Stimulated activated naive CD8-positive, alpha-beta T cell treated with anti-CD3 and anti-CD28 coated beads, Interleukin-15, Interleukin-2, amounts not matched to agents 100 ng/mL and 50 ng/mL, for 24 hours (primary cell): ENCODE measurements around the gene TIMM44.
"Not testable (repeated sequence)": the region's sequence is repeated elsewhere in the genome, so short reads cannot be mapped to it uniquely, and the experiment has no call there.

ENCODE experiments used
- H3K27ac Mint-ChIP-seq: one replicate; pipeline ENCODE4 v1.8.0; 2021; ENCODE audit warnings: mild to moderate bottlenecking, mixed read lengths
- H3K27me3 Mint-ChIP-seq: one replicate; pipeline ENCODE4 v1.8.0; 2021; ENCODE audit warnings: mixed read lengths
- H3K36me3 Mint-ChIP-seq: one replicate; pipeline ENCODE4 v1.8.0; 2021; ENCODE audit warnings: low read depth, mixed read lengths
- H3K4me1 Mint-ChIP-seq: one replicate; pipeline ENCODE4 v1.8.0; 2021; ENCODE audit warnings: low read depth, mixed read lengths
- H3K4me3 Mint-ChIP-seq: one replicate; pipeline ENCODE4 v1.8.0; 2021; ENCODE audit warnings: mild to moderate bottlenecking, mixed read lengths
- H3K9me3 Mint-ChIP-seq: one replicate; pipeline ENCODE4 v1.8.0; 2021; ENCODE audit warnings: mixed read lengths

Gene TIMM44

DNA sequence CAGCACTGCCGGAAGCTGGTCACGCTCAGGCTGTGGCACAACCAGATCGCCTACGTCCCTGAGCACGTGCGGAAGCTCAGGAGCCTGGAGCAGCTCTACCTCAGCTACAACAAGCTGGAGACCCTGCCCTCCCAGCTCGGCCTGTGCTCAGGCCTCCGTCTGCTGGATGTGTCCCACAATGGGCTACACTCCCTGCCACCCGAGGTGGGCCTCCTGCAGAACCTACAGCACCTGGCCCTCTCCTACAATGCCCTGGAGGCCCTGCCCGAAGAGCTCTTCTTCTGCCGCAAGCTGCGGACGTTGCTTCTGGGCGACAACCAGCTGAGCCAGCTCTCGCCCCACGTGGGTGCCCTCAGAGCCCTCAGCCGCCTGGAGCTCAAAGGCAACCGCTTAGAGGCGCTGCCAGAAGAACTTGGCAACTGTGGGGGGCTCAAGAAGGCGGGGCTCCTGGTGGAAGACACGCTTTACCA lies 43.0 kb downstream of the TIMM44 start:
- Mint-ChIP-seq H3K4me3 (no peak overlapping the region), H3K36me3 (no peaks in the 10 kb centered on the region), H3K9me3 (no peaks in the 10 kb centered on the region), H3K4me1 (peaks cover 23% of the 10 kb centered on the region), H3K27ac (no peak overlapping the region), H3K27me3 (no peaks in the 10 kb centered on the region)

DNA sequence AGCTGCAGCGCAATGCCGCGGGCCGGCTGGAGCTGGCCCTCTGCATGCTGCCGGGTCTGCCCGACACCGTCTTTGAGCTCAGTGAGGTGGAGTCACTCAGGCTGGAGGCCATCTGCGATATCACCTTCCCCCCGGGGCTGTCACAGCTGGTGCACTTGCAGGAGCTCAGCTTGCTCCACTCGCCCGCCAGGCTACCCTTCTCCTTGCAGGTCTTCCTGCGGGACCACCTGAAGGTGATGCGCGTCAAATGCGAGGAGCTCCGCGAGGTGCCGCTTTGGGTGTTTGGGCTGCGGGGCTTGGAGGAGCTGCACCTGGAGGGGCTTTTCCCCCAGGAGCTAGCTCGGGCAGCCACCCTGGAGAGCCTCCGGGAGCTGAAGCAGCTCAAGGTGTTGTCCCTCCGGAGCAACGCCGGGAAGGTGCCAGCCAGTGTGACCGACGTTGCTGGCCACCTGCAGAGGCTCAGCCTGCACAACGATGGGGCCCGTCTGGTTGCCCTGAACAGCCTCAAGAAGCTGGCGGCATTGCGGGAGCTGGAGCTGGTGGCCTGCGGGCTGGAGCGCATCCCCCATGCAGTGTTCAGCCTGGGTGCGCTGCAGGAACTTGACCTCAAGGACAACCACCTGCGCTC lies 43.6 kb downstream of the TIMM44 start:
- no peak overlapping the region for H3K27ac Mint-ChIP-seq
- H3K4me1 Mint-ChIP-seq: peaks cover 18% of the 10 kb centered on the region
- no peaks in the 10 kb centered on the region for H3K27me3 Mint-ChIP-seq
- no peaks in the 10 kb centered on the region for H3K9me3 Mint-ChIP-seq
- no peaks in the 10 kb centered on the region for H3K36me3 Mint-ChIP-seq
- no peak overlapping the region for H3K4me3 Mint-ChIP-seq

DNA sequence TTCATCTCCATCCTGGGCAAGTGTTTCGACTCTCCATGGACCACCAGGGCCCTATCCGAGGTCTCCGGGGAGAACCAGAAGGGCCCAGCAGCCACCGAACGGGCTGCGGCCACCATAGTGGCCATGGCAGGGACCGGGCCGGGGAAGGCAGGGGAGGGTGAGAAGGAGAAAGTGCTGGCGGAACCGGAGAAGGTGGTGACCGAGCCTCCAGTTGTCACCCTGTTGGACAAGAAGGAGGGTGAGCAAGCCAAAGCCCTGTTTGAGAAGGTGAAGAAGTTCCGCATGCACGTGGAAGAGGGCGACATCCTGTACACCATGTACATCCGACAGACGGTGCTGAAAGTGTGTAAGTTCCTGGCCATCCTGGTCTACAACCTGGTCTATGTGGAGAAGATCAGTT lies 44.5 kb downstream of the TIMM44 start:
- H3K4me1 Mint-ChIP-seq: peaks cover 16% of the 10 kb centered on the region
- no peaks in the 10 kb centered on the region for H3K9me3 Mint-ChIP-seq
- peaks cover 3% of the 10 kb centered on the region for H3K27me3 Mint-ChIP-seq
- no peak overlapping the region for H3K27ac Mint-ChIP-seq
- H3K36me3 Mint-ChIP-seq: no peaks in the 10 kb centered on the region
- H3K4me3 Mint-ChIP-seq: no peak overlapping the region

DNA sequence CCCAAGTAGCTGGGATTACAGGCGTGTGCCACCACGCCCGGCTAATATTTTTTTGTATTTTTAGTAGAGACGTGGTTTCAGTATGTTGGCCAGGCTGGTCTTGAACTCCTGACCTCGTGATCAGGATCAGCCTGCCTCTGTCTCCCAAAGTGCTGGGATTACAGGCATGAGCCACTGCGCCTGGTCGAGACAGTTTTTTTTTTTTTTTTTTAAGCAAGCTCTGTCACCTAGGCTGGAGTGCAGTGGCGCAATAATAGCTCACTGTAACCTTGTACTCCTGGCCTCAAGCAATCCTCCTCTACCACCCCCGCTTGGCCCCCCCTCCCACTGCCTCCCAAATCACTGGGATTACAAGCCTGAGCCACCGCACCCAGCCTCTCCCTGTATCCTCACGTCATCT lies 46.2 kb downstream of the TIMM44 start:
- Mint-ChIP-seq H3K27me3 (peaks cover 4% of the 10 kb centered on the region), H3K27ac (no peak overlapping the region), H3K36me3 (no peaks in the 10 kb centered on the region), H3K9me3 (no peaks in the 10 kb centered on the region), H3K4me1 (peaks cover 9% of the 10 kb centered on the region), H3K4me3 (no peak overlapping the region)

DNA sequence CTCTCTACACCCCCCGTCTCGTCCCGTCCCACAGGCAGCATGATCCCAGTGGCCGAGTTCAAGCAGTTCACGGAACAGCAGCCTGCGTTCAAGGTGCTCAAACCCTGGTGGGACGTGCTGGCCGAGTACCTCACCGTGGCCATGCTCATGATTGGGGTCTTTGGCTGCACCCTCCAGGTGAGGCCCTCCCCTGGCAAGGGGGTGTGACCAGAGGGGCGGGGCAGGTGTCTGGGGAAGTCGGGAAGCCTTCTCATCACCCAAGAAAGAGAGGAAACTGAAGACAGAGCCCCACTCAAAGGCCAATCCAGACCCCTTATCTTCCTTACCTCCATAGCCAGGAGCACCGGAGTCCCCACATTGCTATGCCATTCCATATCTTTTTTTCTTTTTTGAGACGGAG lies 47.9 kb downstream of the TIMM44 start:
- Mint-ChIP-seq H3K4me1 (peaks cover 9% of the 10 kb centered on the region), H3K9me3 (no peaks in the 10 kb centered on the region), H3K27ac (no peak overlapping the region), H3K4me3 (no peak overlapping the region), H3K36me3 (no peaks in the 10 kb centered on the region), H3K27me3 (peaks cover 4% of the 10 kb centered on the region)

DNA sequence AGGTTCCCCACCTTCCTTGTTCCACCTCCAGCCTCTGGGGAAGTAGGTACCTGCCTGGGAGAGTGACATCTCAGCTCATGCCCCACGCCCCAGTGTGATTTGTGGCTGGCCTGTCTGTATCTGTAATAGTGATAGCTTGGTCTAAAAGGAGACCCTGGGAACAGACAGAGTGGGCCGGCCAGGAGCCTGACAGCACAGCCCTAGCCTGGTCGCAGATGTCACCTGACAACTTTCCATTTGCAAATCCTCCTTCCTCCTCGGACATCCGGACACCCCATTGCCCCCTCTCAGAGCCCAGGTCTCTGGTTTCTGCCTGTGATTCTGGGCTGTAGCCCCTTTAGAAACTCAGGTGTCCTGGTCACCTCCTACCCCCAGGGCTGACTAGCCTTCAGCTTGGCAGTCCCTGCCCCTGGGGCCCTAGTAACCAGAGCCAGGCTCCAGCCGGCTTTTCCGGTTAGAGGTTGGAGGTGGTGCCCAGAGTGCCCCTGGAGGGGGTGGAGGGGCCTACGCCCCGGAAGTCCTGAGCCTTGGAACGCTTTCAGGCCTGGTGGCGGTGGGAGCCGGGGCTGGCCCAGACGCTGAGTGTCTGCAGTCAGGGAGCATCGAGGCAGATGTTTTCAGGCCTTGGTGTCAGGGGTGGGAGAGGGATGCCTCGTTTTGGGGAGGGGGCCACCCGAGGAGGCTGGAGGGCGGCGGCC lies 48.7 kb downstream of the TIMM44 start:
- H3K36me3 Mint-ChIP-seq: no peaks in the 10 kb centered on the region
- no peak overlapping the region for H3K4me3 Mint-ChIP-seq
- H3K27me3 Mint-ChIP-seq: peaks cover 7% of the 10 kb centered on the region
- no peak overlapping the region for H3K27ac Mint-ChIP-seq
- H3K9me3 Mint-ChIP-seq: no peaks in the 10 kb centered on the region
- H3K4me1 Mint-ChIP-seq: peaks cover 9% of the 10 kb centered on the region

DNA sequence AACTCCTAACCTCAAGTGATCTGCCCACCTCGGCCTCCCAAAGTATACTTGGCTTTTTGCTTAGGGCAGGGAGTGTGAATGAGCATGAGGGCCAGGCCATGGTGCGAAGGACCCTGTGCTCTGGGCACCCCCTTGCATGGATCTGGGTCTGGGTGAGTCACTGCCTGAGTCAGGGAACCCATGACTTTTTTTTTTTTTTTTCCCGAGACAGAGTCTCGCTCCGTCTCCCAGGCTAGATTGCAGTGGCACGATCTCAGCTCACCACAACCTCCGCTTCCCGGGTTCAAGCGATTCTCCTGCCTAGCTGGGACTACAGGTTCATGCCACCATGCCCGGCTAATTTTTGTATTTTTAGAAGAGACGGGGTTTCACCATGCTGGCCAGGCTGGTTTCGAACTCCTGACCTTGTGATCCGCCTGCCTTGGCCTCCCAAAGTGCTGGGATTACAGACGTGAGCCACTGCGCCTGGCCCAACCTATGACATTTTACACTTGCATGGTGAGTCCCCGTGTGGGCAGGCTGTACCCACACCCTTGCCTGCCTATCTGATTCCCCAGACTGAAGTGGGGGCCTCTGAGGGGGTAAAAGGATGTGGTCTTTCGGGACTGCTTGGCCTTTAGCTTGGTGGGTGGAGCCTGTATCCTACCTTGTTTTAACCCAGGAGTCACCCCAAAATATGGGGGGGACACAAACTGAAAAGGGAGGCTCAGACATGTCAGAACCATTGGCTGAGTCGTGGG lies 49.9 kb downstream of the TIMM44 start:
- H3K4me3 Mint-ChIP-seq, H3K9me3 Mint-ChIP-seq, H3K36me3 Mint-ChIP-seq, H3K4me1 Mint-ChIP-seq, H3K27ac Mint-ChIP-seq: not testable (repeated sequence)
- peaks cover 15% of the 10 kb centered on the region for H3K27me3 Mint-ChIP-seq

DNA sequence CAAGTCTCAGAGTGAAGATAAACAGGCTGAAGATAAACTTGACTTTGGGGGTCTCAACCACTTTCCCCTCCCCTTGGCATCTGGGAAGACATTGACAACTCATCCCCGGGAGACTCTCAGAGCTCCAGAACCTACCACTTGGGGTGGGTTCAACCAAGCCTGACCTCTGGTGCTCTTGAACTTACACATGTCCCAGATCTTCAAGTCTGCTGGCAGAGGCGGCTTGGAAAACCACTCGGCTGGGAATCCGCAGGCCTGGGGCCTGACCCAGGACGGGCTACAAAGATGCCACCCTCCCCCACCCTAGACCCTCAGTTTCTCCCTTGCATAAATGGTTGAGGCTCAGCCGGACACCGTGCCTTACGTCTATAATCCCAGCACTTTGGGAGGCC lies 54.6 kb downstream of the TIMM44 start:
- H3K27ac Mint-ChIP-seq: no peak overlapping the region
- H3K27me3 Mint-ChIP-seq: peaks cover 17% of the 10 kb centered on the region
- peaks cover 4% of the 10 kb centered on the region for H3K4me1 Mint-ChIP-seq
- no peaks in the 10 kb centered on the region for H3K36me3 Mint-ChIP-seq
- no peaks in the 10 kb centered on the region for H3K9me3 Mint-ChIP-seq
- no peak overlapping the region for H3K4me3 Mint-ChIP-seq

DNA sequence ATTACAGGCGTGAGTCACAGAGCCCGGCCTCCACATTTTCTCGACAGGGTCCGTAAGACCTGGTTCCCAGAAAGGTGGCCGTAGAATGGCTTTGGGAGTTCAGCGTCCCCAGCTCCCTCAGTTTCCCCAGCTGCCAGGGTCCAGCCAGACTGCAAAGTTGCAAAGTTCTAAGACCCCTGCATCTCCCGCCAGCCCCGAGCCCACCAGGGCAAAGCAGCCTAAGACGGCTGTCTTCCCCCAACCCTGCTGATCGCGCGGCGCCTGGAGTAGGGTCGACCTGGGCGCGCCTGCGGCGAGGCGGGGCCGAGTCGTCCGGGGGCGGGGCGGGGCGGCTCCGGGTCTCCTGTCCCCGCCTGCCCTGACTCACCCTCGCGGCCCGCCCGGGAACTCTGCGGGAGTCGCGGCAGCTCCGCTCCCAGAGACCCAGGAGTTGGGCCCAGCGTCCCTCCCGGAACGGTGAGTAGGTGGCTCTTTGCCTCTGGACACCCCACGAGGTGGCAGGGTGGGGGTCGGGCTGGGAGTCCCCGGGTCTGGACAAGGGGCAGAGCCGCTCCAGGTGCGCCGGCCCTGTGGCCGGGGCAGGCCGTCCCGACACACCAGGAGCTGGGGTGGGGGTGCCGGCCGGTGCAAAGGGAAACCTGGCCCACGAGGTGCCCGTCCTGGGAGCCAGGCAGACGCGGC lies 55.2 kb downstream of the TIMM44 start, which contains the start of gene LRRC8E:
Gene LRRC8E (plus strand): TSS at position 366 of the 681 bp plus-strand sequence. CDS start 7,094 bp downstream, outside the sequence.
- H3K4me3 Mint-ChIP-seq: no peak within 1 kb of the TSS
- H3K36me3 Mint-ChIP-seq: no peaks in the 10 kb centered on the region
- peaks cover 17% of the 10 kb centered on the region for H3K27me3 Mint-ChIP-seq
- H3K4me1 Mint-ChIP-seq: no peaks in the 10 kb centered on the region
- H3K27ac Mint-ChIP-seq: no peak within 1 kb of the TSS
- no peaks in the 10 kb centered on the region for H3K9me3 Mint-ChIP-seq

DNA sequence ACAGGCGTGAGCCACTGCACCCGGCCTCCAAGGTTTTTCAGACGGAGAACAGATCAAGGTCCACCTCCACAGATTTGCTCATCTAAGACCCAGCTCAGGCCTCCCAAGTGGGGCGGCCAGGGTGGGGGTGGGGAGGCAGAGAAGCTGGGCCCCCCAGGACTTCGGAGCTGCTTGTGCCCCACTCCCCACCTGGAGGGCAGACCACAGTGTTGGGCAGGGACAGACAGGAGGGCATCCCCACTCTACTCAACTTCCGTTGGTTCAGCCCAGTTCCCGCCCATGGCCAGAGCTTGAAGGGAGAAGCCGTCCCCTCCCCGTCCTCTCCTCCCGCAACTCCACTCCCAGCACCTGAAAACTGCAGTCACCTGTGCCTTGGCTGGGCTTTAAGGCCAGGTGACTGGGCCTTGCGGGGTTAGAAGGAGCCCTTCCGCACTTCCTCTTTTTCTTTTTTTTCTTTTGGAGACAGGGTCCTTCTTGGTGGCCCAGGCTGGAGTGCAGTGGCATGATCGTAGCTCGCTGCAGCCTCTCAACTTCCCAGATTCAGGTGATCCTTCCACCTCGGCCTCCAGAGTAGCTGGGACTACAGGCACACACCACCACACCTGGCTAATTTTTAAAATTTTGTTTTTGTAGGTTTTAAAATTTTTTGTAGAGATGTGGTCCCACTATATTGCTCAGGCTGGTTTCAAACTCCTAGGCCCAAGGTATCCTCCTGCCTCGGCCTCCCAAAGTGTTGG lies 55.9 kb downstream of the TIMM44 start:
- Mint-ChIP-seq H3K9me3 (no peaks in the 10 kb centered on the region), H3K27ac (no peak overlapping the region), H3K36me3 (no peaks in the 10 kb centered on the region), H3K4me3 (no peak overlapping the region), H3K4me1 (no peaks in the 10 kb centered on the region), H3K27me3 (peaks cover 17% of the 10 kb centered on the region)

DNA sequence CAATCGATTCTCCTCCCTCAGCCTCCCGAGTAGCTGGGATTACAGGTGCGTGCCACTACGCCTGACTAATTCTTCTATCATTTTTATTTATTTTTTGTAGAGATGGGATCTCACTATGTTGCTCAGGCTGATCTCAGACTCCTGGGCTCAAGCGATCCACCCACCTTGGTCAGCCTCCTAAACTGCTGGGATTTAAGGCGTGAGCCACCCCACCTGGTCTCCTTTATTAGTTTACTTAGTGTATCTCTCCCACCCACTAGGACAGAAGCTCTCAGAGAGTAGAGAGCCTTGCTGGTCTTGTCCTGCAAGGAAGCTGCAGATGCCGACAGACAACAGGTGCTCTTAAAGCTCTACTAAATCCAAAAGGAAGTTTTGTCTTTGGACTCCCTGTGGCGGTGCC lies 57.6 kb downstream of the TIMM44 start:
- Mint-ChIP-seq H3K27me3 (peaks cover 17% of the 10 kb centered on the region), H3K4me3 (no peak overlapping the region), H3K4me1 (no peaks in the 10 kb centered on the region), H3K36me3 (no peaks in the 10 kb centered on the region), H3K27ac (no peak overlapping the region), H3K9me3 (no peaks in the 10 kb centered on the region)

DNA sequence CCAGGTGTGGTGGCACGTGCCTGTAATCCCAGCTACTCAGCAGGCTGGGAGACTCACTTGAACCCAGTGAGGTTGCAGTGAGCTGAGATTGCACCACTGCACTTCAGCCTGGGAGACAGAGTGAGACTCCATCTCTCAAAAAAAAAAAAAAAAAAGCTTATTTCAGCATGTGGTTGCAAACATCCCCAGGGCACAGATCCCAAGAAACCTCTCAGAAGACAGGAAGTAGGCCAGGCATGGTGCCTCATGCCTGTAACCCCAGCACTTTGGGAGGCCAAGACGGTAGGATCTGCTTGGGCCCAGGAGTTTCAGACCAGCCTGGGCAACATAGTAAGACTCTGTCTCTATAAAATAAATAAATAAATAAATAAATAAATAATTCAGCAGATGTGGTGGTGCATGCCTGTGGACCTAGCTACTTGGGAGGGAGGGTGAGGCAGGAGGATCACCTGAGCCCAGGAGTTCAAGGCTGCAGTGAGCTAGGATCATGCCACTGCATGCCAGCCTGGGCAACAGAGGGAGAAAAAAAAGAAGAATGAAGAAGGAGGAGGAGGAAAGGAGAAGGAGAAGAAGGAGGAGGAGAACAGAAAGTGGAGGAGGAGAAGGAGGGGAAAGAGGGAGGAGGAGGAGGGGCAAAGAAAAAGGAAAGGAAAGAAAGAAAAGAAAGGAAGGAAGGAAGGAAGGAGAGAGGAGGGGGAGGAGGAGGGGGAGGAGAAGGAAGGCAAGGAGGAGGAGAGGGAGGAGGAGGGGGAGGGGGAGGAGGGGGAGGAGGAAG lies 59.5 kb downstream of the TIMM44 start:
- H3K36me3 Mint-ChIP-seq: no peaks in the 10 kb centered on the region
- no peaks in the 10 kb centered on the region for H3K4me1 Mint-ChIP-seq
- no peak overlapping the region for H3K27ac Mint-ChIP-seq
- no peaks in the 10 kb centered on the region for H3K9me3 Mint-ChIP-seq
- no peak overlapping the region for H3K4me3 Mint-ChIP-seq
- H3K27me3 Mint-ChIP-seq: peaks cover 10% of the 10 kb centered on the region

DNA sequence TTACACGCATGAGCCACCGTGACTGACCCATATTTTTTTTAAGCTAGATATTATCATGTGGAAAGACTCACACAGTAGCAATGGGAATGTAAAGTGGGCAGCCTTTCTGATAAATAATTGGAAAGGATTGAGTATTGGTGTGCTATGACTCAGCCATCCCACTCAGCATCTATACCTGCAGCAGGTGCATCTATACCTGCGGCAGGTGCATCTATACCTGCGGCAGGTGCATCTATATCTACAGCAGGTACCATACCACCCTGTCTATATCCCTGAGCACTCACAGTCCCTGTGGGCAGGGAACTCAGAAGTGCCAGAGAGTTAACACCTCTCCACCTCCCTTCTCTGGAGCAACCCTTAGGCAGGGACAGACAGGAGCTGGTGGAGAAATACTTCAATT lies 60.4 kb downstream of the TIMM44 start:
- H3K36me3 Mint-ChIP-seq: no peaks in the 10 kb centered on the region
- peaks cover 7% of the 10 kb centered on the region for H3K27me3 Mint-ChIP-seq
- H3K27ac Mint-ChIP-seq: no peak overlapping the region
- no peaks in the 10 kb centered on the region for H3K4me1 Mint-ChIP-seq
- H3K9me3 Mint-ChIP-seq: no peaks in the 10 kb centered on the region
- no peak overlapping the region for H3K4me3 Mint-ChIP-seq

DNA sequence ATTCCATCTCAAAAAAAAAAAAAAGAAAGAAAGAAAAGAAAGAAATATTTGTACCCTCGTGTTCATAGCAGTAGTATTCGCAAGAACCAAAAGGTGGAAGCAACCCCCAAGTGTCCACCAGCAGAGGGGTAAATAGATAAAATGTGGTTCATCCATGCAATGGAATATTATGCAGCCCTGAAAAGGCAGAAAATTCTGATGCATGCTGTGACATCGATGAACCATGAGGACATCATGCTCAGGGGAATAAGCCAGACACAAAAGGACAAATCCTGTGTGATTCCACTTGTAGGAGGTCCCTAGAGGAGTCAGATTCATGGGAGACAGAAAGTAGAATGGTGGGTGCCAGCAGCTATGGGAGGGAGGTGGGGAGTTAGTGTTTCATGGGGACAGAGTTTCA lies 61.6 kb downstream of the TIMM44 start:
- Mint-ChIP-seq H3K9me3 (no peaks in the 10 kb centered on the region), H3K36me3 (no peaks in the 10 kb centered on the region), H3K4me3 (no peak overlapping the region), H3K27me3 (peaks cover 7% of the 10 kb centered on the region), H3K4me1 (no peaks in the 10 kb centered on the region), H3K27ac (no peak overlapping the region)
